Measurements from ENCODE around the gene IGF2BP2.

The IGF2BP2 gene

DNA sequence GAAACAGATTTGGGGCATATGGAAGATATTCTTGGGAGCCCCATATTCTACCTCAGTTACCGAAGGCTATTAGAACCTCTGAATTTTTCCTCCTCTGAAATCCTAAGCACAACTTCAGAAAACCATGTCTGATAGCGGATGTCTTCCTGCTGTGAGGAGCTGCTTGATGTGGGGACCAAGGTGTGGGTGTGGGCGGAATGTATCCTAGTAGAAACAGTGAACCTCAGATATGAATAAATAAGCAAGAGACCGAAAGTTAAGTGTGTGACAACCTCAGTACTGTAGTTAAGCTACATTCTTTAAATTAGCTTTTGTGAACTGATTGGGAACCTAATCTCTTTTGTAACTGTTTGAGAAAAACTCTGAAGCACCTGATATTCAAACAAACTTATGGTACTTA is 191.8 kb downstream of the IGF2BP2 start:
- TF ChIP-seq, protein P1, sequence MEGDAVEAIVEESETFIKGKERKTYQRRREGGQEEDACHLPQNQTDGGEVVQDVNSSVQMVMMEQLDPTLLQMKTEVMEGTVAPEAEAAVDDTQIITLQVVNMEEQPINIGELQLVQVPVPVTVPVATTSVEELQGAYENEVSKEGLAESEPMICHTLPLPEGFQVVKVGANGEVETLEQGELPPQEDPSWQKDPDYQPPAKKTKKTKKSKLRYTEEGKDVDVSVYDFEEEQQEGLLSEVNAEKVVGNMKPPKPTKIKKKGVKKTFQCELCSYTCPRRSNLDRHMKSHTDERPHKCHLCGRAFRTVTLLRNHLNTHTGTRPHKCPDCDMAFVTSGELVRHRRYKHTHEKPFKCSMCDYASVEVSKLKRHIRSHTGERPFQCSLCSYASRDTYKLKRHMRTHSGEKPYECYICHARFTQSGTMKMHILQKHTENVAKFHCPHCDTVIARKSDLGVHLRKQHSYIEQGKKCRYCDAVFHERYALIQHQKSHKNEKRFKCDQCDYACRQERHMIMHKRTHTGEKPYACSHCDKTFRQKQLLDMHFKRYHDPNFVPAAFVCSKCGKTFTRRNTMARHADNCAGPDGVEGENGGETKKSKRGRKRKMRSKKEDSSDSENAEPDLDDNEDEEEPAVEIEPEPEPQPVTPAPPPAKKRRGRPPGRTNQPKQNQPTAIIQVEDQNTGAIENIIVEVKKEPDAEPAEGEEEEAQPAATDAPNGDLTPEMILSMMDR (IDR thresholded peaks at IDR 0.05), result no peak

DNA sequence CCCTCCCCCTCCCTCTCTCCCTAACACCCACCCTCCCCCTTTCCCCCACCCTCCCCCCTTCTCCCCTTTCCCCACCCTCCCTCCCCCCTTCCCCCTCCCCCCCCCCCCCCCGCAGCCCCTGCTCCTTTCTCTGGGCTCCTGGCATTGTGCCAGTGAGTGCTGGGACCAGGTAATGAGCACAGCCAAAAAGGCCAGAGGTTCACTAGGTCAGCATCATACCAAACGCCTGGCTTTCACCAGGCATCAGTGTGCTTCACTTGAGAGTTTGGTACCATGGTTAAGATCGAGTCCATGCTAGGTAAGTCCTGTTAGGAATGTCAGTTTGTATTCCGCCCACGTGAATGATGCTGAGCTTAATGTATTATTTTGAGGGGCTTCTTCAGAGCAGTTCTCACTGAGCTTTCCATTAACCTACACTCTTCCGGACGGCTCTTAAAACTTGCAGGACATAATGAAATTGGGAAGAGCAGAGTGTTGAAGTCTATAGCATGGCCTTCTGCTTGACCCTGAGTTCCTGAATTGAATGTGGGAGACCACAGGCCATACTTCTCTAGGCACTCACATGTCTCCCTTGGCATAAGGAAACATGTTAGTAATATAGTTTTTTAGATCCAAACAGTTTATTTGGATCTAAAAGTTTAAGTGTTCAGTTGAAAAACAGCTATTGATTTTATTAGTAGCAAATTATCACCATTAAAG is 193.2 kb downstream of the IGF2BP2 start:
- TF ChIP-seq, protein P1 (IDR thresholded peaks at IDR 0.05), result no peak

DNA sequence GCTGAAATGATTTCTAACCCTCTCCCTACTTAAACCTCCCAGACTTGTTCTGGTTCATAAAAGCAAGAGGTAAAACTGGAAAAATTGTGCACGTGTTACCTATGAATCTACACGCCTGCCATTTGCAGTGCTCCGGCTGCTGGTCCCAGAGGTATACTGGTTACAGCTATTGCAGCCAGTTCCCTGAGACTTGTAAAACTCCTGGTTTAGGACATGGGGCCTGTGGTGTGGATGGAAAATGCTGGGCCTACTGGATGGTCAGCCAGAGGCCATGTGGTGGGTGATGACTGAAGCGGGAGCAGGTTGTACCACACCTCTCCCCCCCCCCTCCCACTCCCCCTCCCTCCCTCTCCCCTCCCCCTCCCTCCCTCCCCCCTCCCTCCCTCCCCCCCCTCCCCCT is 193.7 kb downstream of the IGF2BP2 start:
- TF ChIP-seq, protein P1 (IDR thresholded peaks at IDR 0.05), result no peak

DNA sequence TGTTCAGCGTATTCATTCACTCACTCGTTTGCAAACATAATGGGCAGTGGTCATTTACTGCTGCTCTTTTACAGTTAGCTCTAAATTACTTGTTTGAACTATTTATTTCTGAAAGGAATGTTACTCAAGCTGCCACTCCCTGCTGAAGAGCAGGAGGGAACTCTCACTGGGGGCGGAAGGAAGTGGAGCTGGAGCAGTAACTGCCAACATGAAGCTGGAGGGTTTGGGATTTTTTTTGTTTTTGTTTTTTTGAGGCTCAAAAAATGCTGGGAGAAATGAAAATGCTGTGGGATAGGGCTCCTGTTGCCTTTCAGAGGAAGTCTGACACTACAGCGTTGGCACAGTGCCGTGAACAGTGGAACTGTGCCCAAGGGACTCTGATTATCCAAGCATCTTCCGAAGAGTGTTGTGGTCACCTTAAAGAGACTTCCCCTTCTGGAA is 194.6 kb downstream of the IGF2BP2 start:
- TF ChIP-seq, protein P1 (IDR thresholded peaks at IDR 0.05), result no peak

DNA sequence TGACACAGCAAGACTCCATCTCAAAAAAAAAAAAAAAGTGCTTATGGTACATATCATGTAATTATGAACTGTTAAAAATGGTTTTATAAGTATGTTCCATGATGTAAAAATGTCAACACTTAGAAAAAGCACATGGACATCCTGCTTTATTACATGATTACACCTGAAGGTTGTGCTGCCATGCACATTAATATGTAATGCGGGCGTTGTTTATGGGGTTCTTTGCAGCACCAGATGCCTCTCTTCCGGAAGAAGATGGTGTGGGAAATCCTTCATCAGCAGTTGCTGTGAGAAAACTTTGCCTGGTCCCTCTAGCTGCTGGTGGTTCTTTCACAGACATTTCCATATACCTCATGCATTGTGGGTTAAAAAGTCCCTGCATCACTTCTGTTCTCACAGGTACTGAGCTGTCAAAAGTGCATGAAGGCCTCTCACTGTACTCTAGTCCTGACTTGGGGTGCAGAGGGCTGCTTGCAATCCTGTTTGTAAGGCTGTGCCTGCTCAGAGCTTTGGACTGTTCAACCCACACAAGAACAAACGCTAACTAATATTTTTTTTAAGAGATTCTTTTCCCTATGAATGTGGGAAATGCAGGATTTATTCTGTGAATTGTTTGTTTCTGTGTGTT is 195.2 kb downstream of the IGF2BP2 start:
- TF ChIP-seq, protein P1 (IDR thresholded peaks at IDR 0.05), result no peak

DNA sequence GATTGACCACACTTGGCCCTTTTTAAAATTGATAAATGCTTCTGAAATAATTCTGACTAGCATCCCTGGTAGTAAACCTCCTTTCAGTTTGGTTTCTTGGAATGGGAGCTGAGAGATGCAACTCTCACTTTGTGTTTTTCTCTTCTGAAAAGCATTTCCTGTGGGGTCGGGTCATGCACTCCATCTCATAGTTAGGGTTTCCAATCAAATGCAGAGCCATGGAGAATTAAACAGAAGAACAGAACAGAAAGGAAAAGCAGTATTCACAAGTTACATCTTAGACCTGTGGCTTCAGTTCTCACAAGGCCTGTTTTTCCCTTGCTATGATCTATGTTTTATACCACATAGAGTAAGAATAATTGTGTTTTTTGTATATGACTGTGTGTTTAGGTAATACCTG is 199.1 kb downstream of the IGF2BP2 start:
- TF ChIP-seq, protein P1 (IDR thresholded peaks at IDR 0.05), result no peak

DNA sequence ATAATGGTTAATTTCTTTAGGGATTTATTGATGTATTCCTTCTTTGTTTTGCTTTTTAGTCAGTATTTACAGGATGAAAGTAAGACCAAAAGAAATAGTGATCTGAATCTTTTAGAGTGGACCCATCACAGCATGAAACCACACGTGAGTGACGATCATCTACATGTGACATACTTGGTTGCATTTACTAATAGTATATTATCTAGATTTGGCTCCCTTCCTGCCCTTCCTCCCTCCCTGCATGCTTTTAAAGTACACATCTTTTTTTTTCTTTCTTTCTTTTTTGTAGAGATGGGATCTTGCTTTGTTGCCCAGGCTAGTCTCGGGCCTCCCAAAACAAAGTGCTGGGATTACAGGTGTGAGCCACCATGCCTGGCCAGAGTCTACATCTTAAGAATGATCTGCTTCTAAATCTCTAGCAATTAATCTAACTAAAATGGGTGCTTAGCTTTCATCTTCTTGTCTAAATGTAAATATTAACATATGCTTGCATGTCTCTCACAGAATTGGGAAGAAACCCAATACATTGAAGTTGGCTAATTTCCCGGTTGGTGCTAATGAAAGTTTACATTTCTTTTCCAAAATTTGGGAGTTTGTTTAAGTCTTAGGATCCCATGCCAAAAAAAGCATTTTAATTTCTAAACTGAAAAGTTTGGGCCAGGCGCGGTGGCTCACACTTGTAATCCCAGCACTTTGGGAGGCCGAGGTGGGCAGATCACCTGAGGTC is 200.7 kb downstream of the IGF2BP2 start:
- TF ChIP-seq, protein P1 (IDR thresholded peaks at IDR 0.05), result no peak
